Measurements from ENCODE around the gene PCDH9.

PCDH9 gene

GRCh38 chr13:67148161-67148571, 82.0 kb downstream of the PCDH9 start:
- TF ChIP-seq, protein P1, sequence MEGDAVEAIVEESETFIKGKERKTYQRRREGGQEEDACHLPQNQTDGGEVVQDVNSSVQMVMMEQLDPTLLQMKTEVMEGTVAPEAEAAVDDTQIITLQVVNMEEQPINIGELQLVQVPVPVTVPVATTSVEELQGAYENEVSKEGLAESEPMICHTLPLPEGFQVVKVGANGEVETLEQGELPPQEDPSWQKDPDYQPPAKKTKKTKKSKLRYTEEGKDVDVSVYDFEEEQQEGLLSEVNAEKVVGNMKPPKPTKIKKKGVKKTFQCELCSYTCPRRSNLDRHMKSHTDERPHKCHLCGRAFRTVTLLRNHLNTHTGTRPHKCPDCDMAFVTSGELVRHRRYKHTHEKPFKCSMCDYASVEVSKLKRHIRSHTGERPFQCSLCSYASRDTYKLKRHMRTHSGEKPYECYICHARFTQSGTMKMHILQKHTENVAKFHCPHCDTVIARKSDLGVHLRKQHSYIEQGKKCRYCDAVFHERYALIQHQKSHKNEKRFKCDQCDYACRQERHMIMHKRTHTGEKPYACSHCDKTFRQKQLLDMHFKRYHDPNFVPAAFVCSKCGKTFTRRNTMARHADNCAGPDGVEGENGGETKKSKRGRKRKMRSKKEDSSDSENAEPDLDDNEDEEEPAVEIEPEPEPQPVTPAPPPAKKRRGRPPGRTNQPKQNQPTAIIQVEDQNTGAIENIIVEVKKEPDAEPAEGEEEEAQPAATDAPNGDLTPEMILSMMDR (IDR thresholded peaks at IDR 0.05; ENCODE audit: low read depth, low read length): no peak
- no peak overlapping the region for H3K4me3 ChIP-seq (ENCODE audit: low read depth, low read length)

- TF ChIP-seq, protein P1 (IDR thresholded peaks at IDR 0.05; ENCODE audit: low read depth, low read length): no peak
- peak overlapping the region; percentile 20 for H3K4me3 ChIP-seq (ENCODE audit: low read depth, low read length)
These were observed 82.6 kb downstream of the PCDH9 start for GRCh38 chr13:67147342-67148133.

DNA sequence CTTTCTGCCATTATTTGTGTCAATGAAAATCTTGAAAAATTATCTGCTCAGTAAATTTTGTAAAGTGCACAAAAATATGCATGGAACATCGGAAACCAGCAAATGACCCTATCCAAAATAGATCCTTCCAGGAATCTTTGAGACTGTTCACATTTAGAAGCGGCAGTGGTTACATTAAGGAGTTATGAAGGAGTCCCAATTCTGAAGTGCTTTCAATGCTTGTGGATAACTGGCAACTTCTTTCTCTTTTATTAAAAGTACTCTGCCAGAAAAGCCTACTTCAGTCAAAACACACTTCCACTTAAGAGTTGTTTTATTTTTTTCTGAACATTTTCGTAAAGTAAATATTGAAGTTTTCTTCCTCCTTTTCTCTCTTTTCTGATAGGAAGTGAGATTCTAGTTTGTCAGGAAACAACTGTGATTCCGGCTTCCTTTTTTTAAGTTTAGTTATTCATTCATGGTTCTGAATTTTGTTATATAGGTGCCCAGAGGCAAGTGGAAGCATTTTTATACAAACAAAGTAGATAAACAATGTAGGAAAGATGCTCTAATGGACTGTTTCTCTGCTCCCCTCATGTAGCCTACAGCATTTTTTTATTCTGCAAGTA, 83.5 kb downstream of the PCDH9 start:
- TF ChIP-seq, protein P1 (IDR thresholded peaks at IDR 0.05; ENCODE audit: low read depth, low read length): no peak
- no peak overlapping the region for H3K4me3 ChIP-seq (ENCODE audit: low read depth, low read length)

- no peak overlapping the region for H3K4me3 ChIP-seq (ENCODE audit: low read depth, low read length)
- TF ChIP-seq, protein P1 (IDR thresholded peaks at IDR 0.05; ENCODE audit: low read depth, low read length): no peak
These were observed 84.2 kb downstream of the PCDH9 start for GRCh38 chr13:67145950-67146349.

DNA sequence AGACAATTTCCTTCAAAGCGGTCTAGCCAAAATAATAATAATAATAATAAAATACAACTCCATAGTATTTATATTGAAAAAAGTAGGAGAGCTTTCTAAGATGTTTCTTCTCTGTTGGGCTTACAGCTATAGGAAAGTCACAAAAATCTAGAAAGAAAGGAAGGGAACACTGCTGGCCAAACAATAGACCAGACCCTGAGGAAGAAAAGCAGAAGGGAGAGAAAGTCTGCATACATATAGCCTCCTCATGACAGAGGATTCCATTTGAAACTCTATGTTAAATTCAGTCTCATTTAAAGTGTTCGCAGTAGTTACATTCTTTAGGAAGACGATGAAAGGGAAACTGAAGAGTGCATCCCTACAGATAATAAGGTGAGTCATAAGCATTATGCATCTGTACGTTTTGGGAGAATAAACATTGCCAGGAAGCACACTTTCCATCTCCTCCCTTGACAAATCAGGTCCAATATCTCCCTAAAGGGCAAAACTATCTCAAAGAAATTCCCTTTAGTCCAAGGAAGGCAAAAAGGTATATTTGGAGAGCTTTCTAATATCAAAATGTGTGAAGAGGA, 86.5 kb downstream of the PCDH9 start:
- TF ChIP-seq, protein P1 (IDR thresholded peaks at IDR 0.05; ENCODE audit: low read depth, low read length): no peak
- no peak overlapping the region for H3K4me3 ChIP-seq (ENCODE audit: low read depth, low read length)

GRCh38 chr13:67140006-67140405, 90.1 kb downstream of the PCDH9 start:
- TF ChIP-seq, protein P1 (IDR thresholded peaks at IDR 0.05; ENCODE audit: low read depth, low read length): no peak
- no peak overlapping the region for H3K4me3 ChIP-seq (ENCODE audit: low read depth, low read length)

DNA sequence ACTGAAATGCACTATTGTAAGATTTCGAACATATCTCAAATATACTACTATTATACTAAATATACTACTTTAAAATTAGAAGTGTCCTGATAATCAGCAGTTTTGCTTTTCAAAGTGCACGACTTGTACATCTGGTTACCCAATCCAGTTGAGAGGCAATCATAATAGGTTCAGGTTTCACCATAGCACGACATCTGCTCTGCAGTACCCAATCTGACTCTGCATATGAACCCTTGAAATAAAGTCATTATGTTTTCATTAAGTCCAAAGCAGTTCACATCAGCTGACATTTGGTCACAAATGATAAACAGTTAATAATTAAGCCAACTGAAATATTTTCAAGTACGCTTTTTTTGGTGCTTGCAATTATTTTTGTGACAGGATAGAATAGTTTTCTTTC, 90.6 kb downstream of the PCDH9 start:
- H3K4me3 ChIP-seq (ENCODE audit: low read depth, low read length): no peak overlapping the region
- TF ChIP-seq, protein P1 (IDR thresholded peaks at IDR 0.05; ENCODE audit: low read depth, low read length): no peak
